ENCODE data around the gene POLR3B.

The POLR3B gene

DNA sequence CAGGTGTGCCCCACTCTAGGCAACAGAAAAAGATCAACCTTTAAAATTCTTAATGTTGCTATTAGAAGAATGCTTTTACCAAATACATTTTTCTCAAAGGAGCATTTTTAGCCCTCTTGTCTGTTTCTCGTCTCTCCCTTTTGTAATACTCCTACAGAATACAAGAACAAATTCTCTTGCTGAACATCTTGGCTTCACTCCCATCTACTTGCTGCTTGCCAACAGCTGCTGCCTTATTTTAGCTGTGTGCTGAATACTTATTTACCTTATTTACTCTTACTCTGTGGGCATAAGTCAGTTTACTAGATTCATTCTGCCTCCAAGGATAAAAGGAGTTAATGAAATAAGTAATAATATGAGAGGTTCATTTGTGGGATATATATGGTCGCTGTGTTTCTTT lies 70.8 kb downstream of the POLR3B start:
- H3K56ac ChIP-seq (ENCODE audit: low read length): no peak overlapping the region
- H3K4me2 ChIP-seq (ENCODE audit: low read length): no peak overlapping the region
- no peak for DNase-seq
- H2BK15ac ChIP-seq (replicated peaks; ENCODE audit: low read depth): no peak overlapping the region
- no peak overlapping the region for H2BK5ac ChIP-seq (ENCODE audit: low read length)
- H3K4me1 ChIP-seq (ENCODE audit: control insufficient read depth, low read depth, low read length): peaks cover 4% of the 10 kb centered on the region
- no peak overlapping the region for H3K9ac ChIP-seq (ENCODE audit: low read length)
- H3K23ac ChIP-seq (ENCODE audit: low read length): no peak overlapping the region
- H3K36me3 ChIP-seq (ENCODE audit: control insufficient read depth, insufficient read depth, low read length): no peaks in the 10 kb centered on the region
- no peak overlapping the region for H2AK5ac ChIP-seq (ENCODE audit: low read length)
- H3K79me1 ChIP-seq (ENCODE audit: low read length): no peaks in the 10 kb centered on the region
- no peaks in the 10 kb centered on the region for H3K27me3 ChIP-seq (ENCODE audit: insufficient read depth, low read length, poor library complexity)
- no CpG with 5 or more reads among the region's 2 CpGs for WGBS (ENCODE audit: extremely low coverage, insufficient coverage, low lambda C conversion rate)
- H4K5ac ChIP-seq (ENCODE audit: low read length): no peak overlapping the region
- no peaks in the 10 kb centered on the region for H3K79me2 ChIP-seq (ENCODE audit: control insufficient read depth, insufficient read depth, low read length)
- no peak overlapping the region for H3K4me3 ChIP-seq (ENCODE audit: low read length)
- H4K8ac ChIP-seq (ENCODE audit: low read depth, low read length): no peak overlapping the region
- H3K27ac ChIP-seq (ENCODE audit: low read depth, low read length): no peak overlapping the region
- no peak overlapping the region for H2BK120ac ChIP-seq (ENCODE audit: low read depth, low read length)
- no peak overlapping the region for H3K18ac ChIP-seq (ENCODE audit: low read length)
- H3K4ac ChIP-seq (ENCODE audit: low read depth, low read length): no peak overlapping the region

- Histone ChIP-seq H2BK120ac (ENCODE audit: low read depth, low read length) (no peak overlapping the region), H3K4ac (ENCODE audit: low read depth, low read length) (no peak overlapping the region), H3K9ac (ENCODE audit: low read length) (no peak overlapping the region), H3K27me3 (ENCODE audit: insufficient read depth, low read length, poor library complexity) (no peaks in the 10 kb centered on the region), H4K5ac (ENCODE audit: low read length) (no peak overlapping the region), H2BK5ac (ENCODE audit: low read length) (no peak overlapping the region), H3K4me3 (ENCODE audit: low read length) (no peak overlapping the region), H2BK15ac (replicated peaks; ENCODE audit: low read depth) (no peak overlapping the region), H3K36me3 (ENCODE audit: control insufficient read depth, insufficient read depth, low read length) (no peaks in the 10 kb centered on the region), H3K27ac (ENCODE audit: low read depth, low read length) (no peak overlapping the region), H3K4me1 (ENCODE audit: control insufficient read depth, low read depth, low read length) (peaks cover 4% of the 10 kb centered on the region), H2AK5ac (ENCODE audit: low read length) (no peak overlapping the region), H3K4me2 (ENCODE audit: low read length) (no peak overlapping the region), H4K8ac (ENCODE audit: low read depth, low read length) (no peak overlapping the region), H3K79me1 (ENCODE audit: low read length) (no peaks in the 10 kb centered on the region), H3K79me2 (ENCODE audit: control insufficient read depth, insufficient read depth, low read length) (no peaks in the 10 kb centered on the region), H3K23ac (ENCODE audit: low read length) (no peak overlapping the region), H3K56ac (ENCODE audit: low read length) (no peak overlapping the region), H3K18ac (ENCODE audit: low read length) (no peak overlapping the region)
- DNase-seq: no peak
- no CpG with 5 or more reads among the region's 7 CpGs for WGBS (ENCODE audit: extremely low coverage, insufficient coverage, low lambda C conversion rate)
These were observed 71.5 kb downstream of the POLR3B start for GRCh38 chr12:106429043-106429552.

GRCh38 chr12:106429636-106430035 lies 72.1 kb downstream of the POLR3B start:
- peaks cover 4% of the 10 kb centered on the region for H3K4me1 ChIP-seq (ENCODE audit: control insufficient read depth, low read depth, low read length)
- no peak overlapping the region for H3K27ac ChIP-seq (ENCODE audit: low read depth, low read length)
- no peak overlapping the region for H2BK15ac ChIP-seq (replicated peaks; ENCODE audit: low read depth)
- H3K4me3 ChIP-seq (ENCODE audit: low read length): no peak overlapping the region
- no CpG with 5 or more reads among the region's 1 CpG for WGBS (ENCODE audit: extremely low coverage, insufficient coverage, low lambda C conversion rate)
- H3K18ac ChIP-seq (ENCODE audit: low read length): no peak overlapping the region
- DNase-seq: no peak
- H3K79me2 ChIP-seq (ENCODE audit: control insufficient read depth, insufficient read depth, low read length): no peaks in the 10 kb centered on the region
- H3K23ac ChIP-seq (ENCODE audit: low read length): no peak overlapping the region
- H4K5ac ChIP-seq (ENCODE audit: low read length): no peak overlapping the region
- H2BK120ac ChIP-seq (ENCODE audit: low read depth, low read length): no peak overlapping the region
- no peak overlapping the region for H3K9ac ChIP-seq (ENCODE audit: low read length)
- H2BK5ac ChIP-seq (ENCODE audit: low read length): no peak overlapping the region
- no peak overlapping the region for H3K4ac ChIP-seq (ENCODE audit: low read depth, low read length)
- no peaks in the 10 kb centered on the region for H3K27me3 ChIP-seq (ENCODE audit: insufficient read depth, low read length, poor library complexity)
- H3K79me1 ChIP-seq (ENCODE audit: low read length): no peaks in the 10 kb centered on the region
- H2AK5ac ChIP-seq (ENCODE audit: low read length): no peak overlapping the region
- no peaks in the 10 kb centered on the region for H3K36me3 ChIP-seq (ENCODE audit: control insufficient read depth, insufficient read depth, low read length)
- no peak overlapping the region for H4K8ac ChIP-seq (ENCODE audit: low read depth, low read length)
- H3K56ac ChIP-seq (ENCODE audit: low read length): no peak overlapping the region
- H3K4me2 ChIP-seq (ENCODE audit: low read length): no peak overlapping the region

DNA sequence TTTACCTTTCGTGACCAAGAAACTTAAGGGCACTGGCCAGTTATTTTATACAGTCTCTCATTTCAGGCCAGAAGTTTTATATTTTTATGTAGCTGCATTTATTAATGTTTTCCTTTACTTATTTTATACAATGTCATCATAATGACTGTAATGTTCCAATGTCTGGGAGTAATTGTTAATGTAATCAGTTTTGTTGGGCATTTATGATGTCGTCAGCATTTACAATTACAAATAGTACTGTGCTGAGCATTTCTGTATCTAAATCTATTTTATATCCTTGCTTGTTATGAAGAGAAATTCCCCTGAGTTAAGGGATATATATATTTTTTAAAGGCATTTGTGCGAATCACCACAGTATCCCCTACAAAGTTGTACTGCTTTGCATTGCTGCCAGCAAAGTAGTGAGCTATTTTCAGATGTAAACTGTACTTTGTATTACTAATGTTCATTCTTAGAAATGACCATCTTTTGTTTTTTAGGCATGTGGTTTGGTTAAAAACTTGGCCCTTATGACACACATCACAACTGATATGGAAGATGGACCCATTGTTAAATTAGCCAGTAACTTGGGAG lies 74.4 kb downstream of the POLR3B start:
- Histone ChIP-seq H3K27ac (ENCODE audit: low read depth, low read length) (no peak overlapping the region), H3K56ac (ENCODE audit: low read length) (no peak overlapping the region), H3K79me1 (ENCODE audit: low read length) (no peaks in the 10 kb centered on the region), H2BK5ac (ENCODE audit: low read length) (no peak overlapping the region), H3K4me3 (ENCODE audit: low read length) (no peak overlapping the region), H3K79me2 (ENCODE audit: control insufficient read depth, insufficient read depth, low read length) (no peaks in the 10 kb centered on the region), H3K27me3 (ENCODE audit: insufficient read depth, low read length, poor library complexity) (no peaks in the 10 kb centered on the region), H3K4me2 (ENCODE audit: low read length) (no peak overlapping the region), H3K36me3 (ENCODE audit: control insufficient read depth, insufficient read depth, low read length) (no peaks in the 10 kb centered on the region), H3K4ac (ENCODE audit: low read depth, low read length) (no peak overlapping the region), H2BK15ac (replicated peaks; ENCODE audit: low read depth) (no peak overlapping the region), H2BK120ac (ENCODE audit: low read depth, low read length) (no peak overlapping the region), H4K5ac (ENCODE audit: low read length) (no peak overlapping the region), H3K9ac (ENCODE audit: low read length) (no peak overlapping the region), H4K8ac (ENCODE audit: low read depth, low read length) (no peak overlapping the region), H2AK5ac (ENCODE audit: low read length) (no peak overlapping the region), H3K23ac (ENCODE audit: low read length) (no peak overlapping the region), H3K4me1 (ENCODE audit: control insufficient read depth, low read depth, low read length) (no peaks in the 10 kb centered on the region), H3K18ac (ENCODE audit: low read length) (no peak overlapping the region)
- no CpG with 5 or more reads among the region's 3 CpGs for WGBS (ENCODE audit: extremely low coverage, insufficient coverage, low lambda C conversion rate)
- no peak for DNase-seq

DNA sequence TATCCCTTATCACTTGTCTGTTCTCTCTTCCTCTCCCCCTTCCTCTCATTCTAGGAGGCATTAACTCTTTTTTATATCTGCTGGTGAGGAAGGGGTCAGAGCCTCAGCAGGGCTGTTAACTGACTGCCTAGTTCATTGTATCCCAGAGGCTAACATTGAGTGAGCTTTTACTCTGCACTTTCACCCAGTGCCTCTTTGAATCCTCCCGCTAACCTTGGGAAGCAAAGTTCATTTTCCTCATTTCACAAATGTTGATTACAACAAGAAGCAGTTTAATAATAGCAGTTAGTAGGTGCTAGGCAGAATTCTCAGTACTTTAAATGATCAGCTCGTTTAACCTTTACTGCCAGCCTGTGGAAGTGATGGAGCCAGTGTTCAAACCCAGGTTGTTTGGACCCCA lies 75.5 kb downstream of the POLR3B start:
- H3K56ac ChIP-seq (ENCODE audit: low read length): no peak overlapping the region
- H3K4ac ChIP-seq (ENCODE audit: low read depth, low read length): no peak overlapping the region
- H4K8ac ChIP-seq (ENCODE audit: low read depth, low read length): no peak overlapping the region
- H2AK5ac ChIP-seq (ENCODE audit: low read length): no peak overlapping the region
- no peak for DNase-seq
- H3K79me1 ChIP-seq (ENCODE audit: low read length): no peaks in the 10 kb centered on the region
- H2BK15ac ChIP-seq (replicated peaks; ENCODE audit: low read depth): no peak overlapping the region
- H3K79me2 ChIP-seq (ENCODE audit: control insufficient read depth, insufficient read depth, low read length): no peaks in the 10 kb centered on the region
- no peak overlapping the region for H3K18ac ChIP-seq (ENCODE audit: low read length)
- no peak overlapping the region for H3K9ac ChIP-seq (ENCODE audit: low read length)
- H3K36me3 ChIP-seq (ENCODE audit: control insufficient read depth, insufficient read depth, low read length): no peaks in the 10 kb centered on the region
- H3K4me2 ChIP-seq (ENCODE audit: low read length): no peak overlapping the region
- no peaks in the 10 kb centered on the region for H3K4me1 ChIP-seq (ENCODE audit: control insufficient read depth, low read depth, low read length)
- no CpG with 5 or more reads among the region's 2 CpGs for WGBS (ENCODE audit: extremely low coverage, insufficient coverage, low lambda C conversion rate)
- H3K27ac ChIP-seq (ENCODE audit: low read depth, low read length): no peak overlapping the region
- no peaks in the 10 kb centered on the region for H3K27me3 ChIP-seq (ENCODE audit: insufficient read depth, low read length, poor library complexity)
- H3K4me3 ChIP-seq (ENCODE audit: low read length): no peak overlapping the region
- H3K23ac ChIP-seq (ENCODE audit: low read length): no peak overlapping the region
- no peak overlapping the region for H2BK5ac ChIP-seq (ENCODE audit: low read length)
- no peak overlapping the region for H2BK120ac ChIP-seq (ENCODE audit: low read depth, low read length)
- H4K5ac ChIP-seq (ENCODE audit: low read length): no peak overlapping the region

GRCh38 chr12:106434526-106434925 lies 77.0 kb downstream of the POLR3B start:
- H3K36me3 ChIP-seq (ENCODE audit: control insufficient read depth, insufficient read depth, low read length): no peaks in the 10 kb centered on the region
- H2BK120ac ChIP-seq (ENCODE audit: low read depth, low read length): no peak overlapping the region
- no peak overlapping the region for H3K27ac ChIP-seq (ENCODE audit: low read depth, low read length)
- no peak for DNase-seq
- no peak overlapping the region for H4K8ac ChIP-seq (ENCODE audit: low read depth, low read length)
- no peaks in the 10 kb centered on the region for H3K4me1 ChIP-seq (ENCODE audit: control insufficient read depth, low read depth, low read length)
- no CpG with 5 or more reads among the region's 4 CpGs for WGBS (ENCODE audit: extremely low coverage, insufficient coverage, low lambda C conversion rate)
- H3K23ac ChIP-seq (ENCODE audit: low read length): no peak overlapping the region
- no peak overlapping the region for H4K5ac ChIP-seq (ENCODE audit: low read length)
- H3K4me3 ChIP-seq (ENCODE audit: low read length): no peak overlapping the region
- H3K4ac ChIP-seq (ENCODE audit: low read depth, low read length): no peak overlapping the region
- no peak overlapping the region for H3K4me2 ChIP-seq (ENCODE audit: low read length)
- H2BK15ac ChIP-seq (replicated peaks; ENCODE audit: low read depth): no peak overlapping the region
- no peak overlapping the region for H2BK5ac ChIP-seq (ENCODE audit: low read length)
- no peak overlapping the region for H3K56ac ChIP-seq (ENCODE audit: low read length)
- H3K79me2 ChIP-seq (ENCODE audit: control insufficient read depth, insufficient read depth, low read length): no peaks in the 10 kb centered on the region
- no peak overlapping the region for H3K18ac ChIP-seq (ENCODE audit: low read length)
- H3K9ac ChIP-seq (ENCODE audit: low read length): no peak overlapping the region
- no peaks in the 10 kb centered on the region for H3K79me1 ChIP-seq (ENCODE audit: low read length)
- H3K27me3 ChIP-seq (ENCODE audit: insufficient read depth, low read length, poor library complexity): no peaks in the 10 kb centered on the region
- H2AK5ac ChIP-seq (ENCODE audit: low read length): no peak overlapping the region

Measured in mesendoderm (in vitro differentiated cells).